HEK293 (cell line): ENCODE measurements around the gene ZFP36L1.

Source experiments
- BCL11A ChIP-seq: fragments of 450-650 bp; formaldehyde crosslinking; IDR thresholded peaks from 2 replicates; pipeline ENCODE4 v1.5.1; 2016; ENCODE audit warnings: low read depth, missing biosample characterization, missing genetic modification characterization
- CTCF ChIP-seq: fragments of 450-650 bp; formaldehyde crosslinking; IDR thresholded peaks from 2 replicates; pipeline ENCODE4 v1.5.1; 2016; ENCODE audit warnings: missing biosample characterization, missing genetic modification characterization
- SETDB1 ChIP-seq: IDR thresholded peaks from one replicate; pipeline ENCODE4 v1.6.1; 2017; ENCODE audit warnings: mild to moderate bottlenecking, low read length, moderate library complexity, mixed read lengths; ENCODE audit not compliant: insufficient read length
- ZNF140 ChIP-seq: fragments of 450-650 bp; formaldehyde crosslinking; IDR thresholded peaks from 2 replicates; pipeline ENCODE4 v1.5.1; 2016; ENCODE audit warnings: missing biosample characterization, missing genetic modification characterization
- ZNF366 ChIP-seq: fragments of 450-650 bp; formaldehyde crosslinking; conservative IDR thresholded peaks from 2 replicates; pipeline ENCODE4 v1.5.1; 2016; ENCODE audit warnings: missing biosample characterization, missing genetic modification characterization
- ZNF501 ChIP-seq: fragments of 450-650 bp; formaldehyde crosslinking; IDR thresholded peaks from 2 replicates; pipeline ENCODE4 v1.5.1; 2016; ENCODE audit warnings: missing biosample characterization, missing genetic modification characterization
- TF ChIP-seq, protein P1 (sequence below): fragments of 450-650 bp; formaldehyde crosslinking; IDR thresholded peaks from 2 replicates; pipeline ENCODE4 v1.5.1; 2016; ENCODE audit warnings: missing biosample characterization, missing genetic modification characterization

DNA sequence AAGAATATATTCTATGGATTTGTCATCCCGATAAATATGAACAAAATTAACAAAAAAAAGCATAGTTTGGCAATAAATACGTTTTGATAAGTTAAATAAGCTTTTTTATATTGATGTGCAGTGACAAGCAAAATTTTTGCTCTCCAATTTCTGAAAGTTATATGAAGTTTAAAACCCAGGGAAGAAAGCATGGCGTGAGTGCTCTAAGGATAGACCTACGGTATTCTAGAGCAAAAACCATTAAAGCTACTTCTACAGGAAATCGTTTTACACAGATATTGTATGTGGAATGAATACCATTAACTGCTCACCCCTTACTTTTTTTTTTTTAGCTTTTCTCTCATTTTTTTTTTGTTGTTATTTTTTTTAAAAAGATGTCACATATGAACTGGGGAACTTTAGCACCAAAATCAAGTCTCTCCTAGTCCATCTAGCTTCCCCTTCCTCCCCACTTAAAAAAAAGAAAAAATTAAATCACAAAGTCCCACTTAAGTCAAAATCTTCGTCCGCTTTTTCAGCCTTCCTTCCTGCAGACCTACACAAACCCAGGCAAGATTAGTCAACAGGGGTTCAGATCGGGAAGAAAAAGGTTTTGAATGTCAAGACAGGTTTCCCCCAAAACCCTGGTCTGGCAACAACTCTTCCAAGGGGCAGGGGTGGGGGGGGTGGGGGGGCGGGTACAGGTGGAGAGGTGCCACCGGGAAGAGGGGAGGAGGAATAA, 4.4 kb downstream of the ZFP36L1 start:
- TF ChIP-seq ZNF501 (tag by site-specific recombination) (no peak), CTCF (tag by site-specific recombination) (no peak), ZNF140 (no peak), ZNF366 (tag by site-specific recombination) (no peak), SETDB1 (no peak), BCL11A (no peak)
- TF ChIP-seq, protein P1, sequence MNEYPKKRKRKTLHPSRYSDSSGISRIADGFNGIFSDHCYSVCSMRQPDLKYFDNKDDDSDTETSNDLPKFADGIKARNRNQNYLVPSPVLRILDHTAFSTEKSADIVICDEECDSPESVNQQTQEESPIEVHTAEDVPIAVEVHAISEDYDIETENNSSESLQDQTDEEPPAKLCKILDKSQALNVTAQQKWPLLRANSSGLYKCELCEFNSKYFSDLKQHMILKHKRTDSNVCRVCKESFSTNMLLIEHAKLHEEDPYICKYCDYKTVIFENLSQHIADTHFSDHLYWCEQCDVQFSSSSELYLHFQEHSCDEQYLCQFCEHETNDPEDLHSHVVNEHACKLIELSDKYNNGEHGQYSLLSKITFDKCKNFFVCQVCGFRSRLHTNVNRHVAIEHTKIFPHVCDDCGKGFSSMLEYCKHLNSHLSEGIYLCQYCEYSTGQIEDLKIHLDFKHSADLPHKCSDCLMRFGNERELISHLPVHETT = no peak
